Measurements from ENCODE around the gene GOLGA6A. TPM values are rescaled to one million over a fixed set of nuclear protein-coding genes. Genes with fewer than 3 reads are reported as not detected.

The GOLGA6A gene
- total and polyA plus RNA-seq, 7 donors: 0.08 to 1.1 (median 0.16) TPM; not detected in 4

DNA sequence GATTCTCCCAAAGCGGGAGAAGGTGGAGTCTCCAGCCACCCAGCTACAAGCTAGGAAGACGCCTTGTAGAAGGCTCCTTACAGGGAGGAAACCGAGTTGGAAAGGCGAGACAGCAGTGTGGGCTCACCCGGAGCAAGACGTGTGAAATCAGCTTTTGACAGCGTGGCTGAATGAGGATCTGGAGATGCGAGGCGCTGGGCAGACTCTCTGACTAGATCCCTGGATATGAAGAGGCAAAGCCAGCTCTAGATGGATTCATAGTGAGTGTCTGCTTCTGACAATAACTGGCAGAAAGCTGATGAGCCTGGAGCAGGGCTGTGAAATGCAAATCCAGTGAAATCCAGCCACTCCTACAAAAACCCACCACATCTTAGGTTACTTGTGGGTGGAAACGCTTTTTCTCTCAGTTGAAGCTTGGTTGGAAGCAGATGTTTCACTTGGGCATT lies 41.0 kb downstream of the GOLGA6A start:
- 71 to 80% (median 74%) methylated on average over 10 of the region's 10 CpGs for WGBS, 3 donors
- H3K36me3 ChIP-seq (ENCODE audit: insufficient read depth in 1 of 2, low read depth in 1 of 2): peaks cover 0 to 37% of the 10 kb centered on the region in 2 donors

GRCh38 chr15:74040109-74040850 lies 42.1 kb downstream of the GOLGA6A start:
- H3K27me3 ChIP-seq (ENCODE audit: insufficient read depth in 3 of 3, low read length in 2 of 3): no peaks in the 10 kb centered on the region

More for the DNA sequence above, 41.0 kb downstream of the GOLGA6A start:
- Histone ChIP-seq H3K4me3 (no peak overlapping the region), H3K9me3 (no peaks in the 10 kb centered on the region), H3K4me1 (no peaks in the 10 kb centered on the region), H3K27me3 (ENCODE audit: insufficient read depth in 3 of 3, low read length in 2 of 3) (no peaks in the 10 kb centered on the region), H3K27ac (peak overlapping the region; percentile 60)
- no peak for DNase-seq
- intact Hi-C loops (cut with DNase I): loop anchor here in 1 of 2 donors (5.0 kb wide), 1 partner anchor 54 kb away; no protein-coding TSS in a partner anchor
- TF ChIP-seq, protein P1, sequence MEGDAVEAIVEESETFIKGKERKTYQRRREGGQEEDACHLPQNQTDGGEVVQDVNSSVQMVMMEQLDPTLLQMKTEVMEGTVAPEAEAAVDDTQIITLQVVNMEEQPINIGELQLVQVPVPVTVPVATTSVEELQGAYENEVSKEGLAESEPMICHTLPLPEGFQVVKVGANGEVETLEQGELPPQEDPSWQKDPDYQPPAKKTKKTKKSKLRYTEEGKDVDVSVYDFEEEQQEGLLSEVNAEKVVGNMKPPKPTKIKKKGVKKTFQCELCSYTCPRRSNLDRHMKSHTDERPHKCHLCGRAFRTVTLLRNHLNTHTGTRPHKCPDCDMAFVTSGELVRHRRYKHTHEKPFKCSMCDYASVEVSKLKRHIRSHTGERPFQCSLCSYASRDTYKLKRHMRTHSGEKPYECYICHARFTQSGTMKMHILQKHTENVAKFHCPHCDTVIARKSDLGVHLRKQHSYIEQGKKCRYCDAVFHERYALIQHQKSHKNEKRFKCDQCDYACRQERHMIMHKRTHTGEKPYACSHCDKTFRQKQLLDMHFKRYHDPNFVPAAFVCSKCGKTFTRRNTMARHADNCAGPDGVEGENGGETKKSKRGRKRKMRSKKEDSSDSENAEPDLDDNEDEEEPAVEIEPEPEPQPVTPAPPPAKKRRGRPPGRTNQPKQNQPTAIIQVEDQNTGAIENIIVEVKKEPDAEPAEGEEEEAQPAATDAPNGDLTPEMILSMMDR (IDR thresholded peaks at IDR 0.05): no peak
- ATAC-seq: no peak

DNA sequence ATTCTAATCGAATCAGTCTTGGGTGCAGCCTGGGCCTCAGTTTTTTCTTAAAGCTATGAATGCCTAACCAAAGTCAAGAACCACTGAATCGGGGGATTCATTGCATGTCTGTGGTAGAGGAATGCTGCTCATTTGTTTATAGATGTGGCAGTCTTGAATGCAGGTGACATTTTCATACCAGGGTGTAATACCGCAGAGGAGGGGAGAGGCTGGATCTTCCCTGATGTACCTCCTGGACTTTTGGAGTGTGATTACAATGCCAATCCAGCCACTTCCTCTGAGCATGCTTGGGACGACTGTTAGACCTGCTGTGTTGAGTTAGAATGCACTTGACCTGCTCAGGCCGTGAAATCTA lies 42.7 kb downstream of the GOLGA6A start:
- intact Hi-C loops (cut with DNase I): loop anchor here in 1 of 2 donors (5.0 kb wide), 2 partner anchors 52 to 72 kb away; no protein-coding TSS in a partner anchor

More at GRCh38 chr15:74040109-74040850, 42.1 kb downstream of the GOLGA6A start:
- intact Hi-C loops (cut with DNase I): loop anchor here in 1 of 2 donors (5.0 kb wide), 1 partner anchor 53 kb away; no protein-coding TSS in a partner anchor
- Histone ChIP-seq H3K9me3 (no peaks in the 10 kb centered on the region), H3K27ac (peak overlapping the region; percentile 60), H3K4me1 (no peaks in the 10 kb centered on the region), H3K36me3 (ENCODE audit: insufficient read depth in 1 of 2, low read depth in 1 of 2) (peaks cover 0 to 47% of the 10 kb centered on the region in 2 donors), H3K4me3 (no peak overlapping the region)
- ATAC-seq: peak; percentile 39 to 72 (median 66)
- TF ChIP-seq, protein P1 (IDR thresholded peaks at IDR 0.05): no peak
- peak; percentile 66 to 77 for DNase-seq
- 68 to 81% (median 74%) methylated on average over 7 of the region's 7 CpGs for whole genome bisulfite sequencing, 3 donors

DNA sequence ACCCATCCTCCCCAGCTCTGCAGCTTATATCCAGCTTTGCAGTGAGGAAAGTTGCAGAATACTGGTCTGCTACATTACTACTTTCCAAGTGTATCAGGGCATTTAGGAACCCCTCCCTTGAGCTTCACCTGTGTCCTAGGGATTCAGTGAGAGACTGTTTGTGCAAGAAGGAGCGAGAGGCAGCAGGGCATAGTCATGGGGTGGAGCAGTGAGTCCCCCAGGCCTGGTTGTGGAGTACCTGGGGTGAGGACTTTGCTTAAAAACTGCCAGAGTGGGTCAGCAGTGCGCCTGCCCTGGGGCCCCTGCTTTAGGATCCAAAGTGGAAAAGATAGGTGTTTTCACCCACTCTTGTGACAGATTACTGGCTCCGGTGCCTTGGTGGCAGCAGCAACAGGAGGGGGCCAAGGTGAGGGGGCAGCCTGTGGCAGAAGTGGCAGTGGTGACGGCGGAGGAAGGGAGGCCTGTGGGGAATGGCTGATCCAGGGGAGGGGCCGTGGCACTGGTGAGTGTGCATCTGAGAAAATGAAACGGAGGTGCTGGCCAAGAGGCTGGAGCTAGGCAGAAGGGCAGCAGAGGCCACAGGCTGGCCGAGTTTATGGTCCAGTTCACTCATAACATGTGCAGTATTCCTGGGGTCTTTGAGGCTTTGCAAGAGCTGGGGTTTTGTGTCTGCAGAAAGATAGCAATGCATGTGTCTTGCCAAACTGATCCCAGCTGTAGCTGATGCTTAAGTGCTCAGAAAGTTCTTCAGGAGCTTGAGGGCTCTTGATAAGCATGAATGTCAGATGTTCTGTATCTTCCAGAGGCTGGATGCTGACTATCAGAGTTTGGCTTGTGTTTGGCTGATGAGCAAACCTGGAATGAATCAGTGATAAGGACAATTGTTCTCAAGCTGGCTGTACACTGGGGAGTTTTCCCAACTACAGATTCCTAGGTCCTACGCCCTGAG lies 43.4 kb downstream of the GOLGA6A start:
- no peaks in the 10 kb centered on the region for H3K9me3 ChIP-seq
- no peak for ATAC-seq
- TF ChIP-seq, protein P1 (IDR thresholded peaks at IDR 0.05): no peak
- H3K27me3 ChIP-seq (ENCODE audit: insufficient read depth in 3 of 3, low read length in 2 of 3): no peaks in the 10 kb centered on the region
- DNase-seq: no peak
- WGBS, 3 donors: 75 to 82% (median 78%) methylated on average over 9 of the region's 9 CpGs
- intact Hi-C loops (cut with DNase I): loop anchor here in 1 of 2 donors (5.0 kb wide), 1 partner anchor 72 kb away; no protein-coding TSS in a partner anchor
- no peak overlapping the region for H3K4me3 ChIP-seq
- no peaks in the 10 kb centered on the region for H3K4me1 ChIP-seq
- peaks cover 3 to 52% of the 10 kb centered on the region in 2 donors for H3K36me3 ChIP-seq (ENCODE audit: insufficient read depth in 1 of 2, low read depth in 1 of 2)
- H3K27ac ChIP-seq: no peak overlapping the region

More for the DNA sequence above, 42.7 kb downstream of the GOLGA6A start:
- TF ChIP-seq, protein P1 (IDR thresholded peaks at IDR 0.05): no peak
- ATAC-seq: no peak
- no peaks in the 10 kb centered on the region for H3K9me3 ChIP-seq
- no peak overlapping the region for H3K4me3 ChIP-seq
- no peaks in the 10 kb centered on the region for H3K4me1 ChIP-seq
- H3K36me3 ChIP-seq (ENCODE audit: insufficient read depth in 1 of 2, low read depth in 1 of 2): peaks cover 3 to 52% of the 10 kb centered on the region in 2 donors
- WGBS, 3 donors: 81 to 84% (median 82%) methylated on average over 5 of the region's 5 CpGs
- DNase-seq: no peak
- no peaks in the 10 kb centered on the region for H3K27me3 ChIP-seq (ENCODE audit: insufficient read depth in 3 of 3, low read length in 2 of 3)
- no peak overlapping the region for H3K27ac ChIP-seq

All from psoas muscle (tissue), 8 donors.